HL-60 (cell line): Measurements from ENCODE around the gene IFRD2.
"Not testable (repeated sequence)": the region's sequence is repeated elsewhere in the genome, so short reads cannot be mapped to it uniquely, and the experiment has no call there.

Experiments used
- GABPA ChIP-seq: IDR thresholded peaks from 2 replicates; pipeline ENCODE4 v1.6.1; 2012; ENCODE audit warnings: low read depth
- POLR2AphosphoS5 ChIP-seq: IDR thresholded peaks from 2 replicates; pipeline ENCODE4 v1.6.1; 2012; ENCODE audit warnings: low read depth
- SPI1 ChIP-seq: IDR thresholded peaks from 2 replicates; pipeline ENCODE4 v1.6.1; 2012; ENCODE audit warnings: low read depth, mild to moderate bottlenecking, borderline replicate concordance
- TF ChIP-seq, protein P1 (sequence below): IDR thresholded peaks from one replicate; pipeline ENCODE4 v1.5.1; 2011; ENCODE audit warnings: low read length, control low read depth, inconsistent platforms; ENCODE audit not compliant: insufficient read depth
- TF ChIP-seq, protein P2 (sequence below): IDR thresholded peaks from 2 replicates; pipeline ENCODE4 v1.6.1; 2012; ENCODE audit warnings: low read depth; ENCODE audit not compliant: insufficient replicate concordance

DNA sequence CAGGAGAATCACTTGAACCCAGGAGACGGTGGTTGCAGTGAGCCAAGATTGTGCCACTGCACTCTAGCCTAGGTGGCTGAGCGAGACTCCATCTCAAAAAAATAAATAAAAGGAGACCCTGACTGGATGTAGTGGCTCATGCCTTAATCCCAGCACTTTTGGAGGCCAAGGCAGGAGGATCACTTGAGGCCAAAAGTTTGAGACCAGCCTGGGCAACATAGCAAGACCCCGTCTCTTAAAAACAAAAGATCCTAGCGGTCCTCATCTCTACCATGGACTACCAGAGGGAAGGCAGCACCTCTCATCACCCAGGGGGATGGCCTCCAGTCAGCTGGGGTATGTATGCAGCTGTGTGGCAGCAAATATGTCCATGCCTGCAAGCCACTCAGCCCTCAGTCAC lies 30.0 kb downstream of the IFRD2 start:
- TF ChIP-seq, protein P1, sequence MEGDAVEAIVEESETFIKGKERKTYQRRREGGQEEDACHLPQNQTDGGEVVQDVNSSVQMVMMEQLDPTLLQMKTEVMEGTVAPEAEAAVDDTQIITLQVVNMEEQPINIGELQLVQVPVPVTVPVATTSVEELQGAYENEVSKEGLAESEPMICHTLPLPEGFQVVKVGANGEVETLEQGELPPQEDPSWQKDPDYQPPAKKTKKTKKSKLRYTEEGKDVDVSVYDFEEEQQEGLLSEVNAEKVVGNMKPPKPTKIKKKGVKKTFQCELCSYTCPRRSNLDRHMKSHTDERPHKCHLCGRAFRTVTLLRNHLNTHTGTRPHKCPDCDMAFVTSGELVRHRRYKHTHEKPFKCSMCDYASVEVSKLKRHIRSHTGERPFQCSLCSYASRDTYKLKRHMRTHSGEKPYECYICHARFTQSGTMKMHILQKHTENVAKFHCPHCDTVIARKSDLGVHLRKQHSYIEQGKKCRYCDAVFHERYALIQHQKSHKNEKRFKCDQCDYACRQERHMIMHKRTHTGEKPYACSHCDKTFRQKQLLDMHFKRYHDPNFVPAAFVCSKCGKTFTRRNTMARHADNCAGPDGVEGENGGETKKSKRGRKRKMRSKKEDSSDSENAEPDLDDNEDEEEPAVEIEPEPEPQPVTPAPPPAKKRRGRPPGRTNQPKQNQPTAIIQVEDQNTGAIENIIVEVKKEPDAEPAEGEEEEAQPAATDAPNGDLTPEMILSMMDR: not testable (repeated sequence)
- not testable (repeated sequence) for TF ChIP-seq POLR2AphosphoS5, GABPA, SPI1
- TF ChIP-seq, protein P2, sequence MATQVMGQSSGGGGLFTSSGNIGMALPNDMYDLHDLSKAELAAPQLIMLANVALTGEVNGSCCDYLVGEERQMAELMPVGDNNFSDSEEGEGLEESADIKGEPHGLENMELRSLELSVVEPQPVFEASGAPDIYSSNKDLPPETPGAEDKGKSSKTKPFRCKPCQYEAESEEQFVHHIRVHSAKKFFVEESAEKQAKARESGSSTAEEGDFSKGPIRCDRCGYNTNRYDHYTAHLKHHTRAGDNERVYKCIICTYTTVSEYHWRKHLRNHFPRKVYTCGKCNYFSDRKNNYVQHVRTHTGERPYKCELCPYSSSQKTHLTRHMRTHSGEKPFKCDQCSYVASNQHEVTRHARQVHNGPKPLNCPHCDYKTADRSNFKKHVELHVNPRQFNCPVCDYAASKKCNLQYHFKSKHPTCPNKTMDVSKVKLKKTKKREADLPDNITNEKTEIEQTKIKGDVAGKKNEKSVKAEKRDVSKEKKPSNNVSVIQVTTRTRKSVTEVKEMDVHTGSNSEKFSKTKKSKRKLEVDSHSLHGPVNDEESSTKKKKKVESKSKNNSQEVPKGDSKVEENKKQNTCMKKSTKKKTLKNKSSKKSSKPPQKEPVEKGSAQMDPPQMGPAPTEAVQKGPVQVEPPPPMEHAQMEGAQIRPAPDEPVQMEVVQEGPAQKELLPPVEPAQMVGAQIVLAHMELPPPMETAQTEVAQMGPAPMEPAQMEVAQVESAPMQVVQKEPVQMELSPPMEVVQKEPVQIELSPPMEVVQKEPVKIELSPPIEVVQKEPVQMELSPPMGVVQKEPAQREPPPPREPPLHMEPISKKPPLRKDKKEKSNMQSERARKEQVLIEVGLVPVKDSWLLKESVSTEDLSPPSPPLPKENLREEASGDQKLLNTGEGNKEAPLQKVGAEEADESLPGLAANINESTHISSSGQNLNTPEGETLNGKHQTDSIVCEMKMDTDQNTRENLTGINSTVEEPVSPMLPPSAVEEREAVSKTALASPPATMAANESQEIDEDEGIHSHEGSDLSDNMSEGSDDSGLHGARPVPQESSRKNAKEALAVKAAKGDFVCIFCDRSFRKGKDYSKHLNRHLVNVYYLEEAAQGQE: not testable (repeated sequence)
